ENCODE measurements around the gene CNEP1R1.

The CNEP1R1 gene

GRCh38 chr16:50046853-50047252 is 21.8 kb downstream of the CNEP1R1 start:
- H3K27me3 ChIP-seq: no peaks in the 10 kb centered on the region
- TF ChIP-seq, protein P1, sequence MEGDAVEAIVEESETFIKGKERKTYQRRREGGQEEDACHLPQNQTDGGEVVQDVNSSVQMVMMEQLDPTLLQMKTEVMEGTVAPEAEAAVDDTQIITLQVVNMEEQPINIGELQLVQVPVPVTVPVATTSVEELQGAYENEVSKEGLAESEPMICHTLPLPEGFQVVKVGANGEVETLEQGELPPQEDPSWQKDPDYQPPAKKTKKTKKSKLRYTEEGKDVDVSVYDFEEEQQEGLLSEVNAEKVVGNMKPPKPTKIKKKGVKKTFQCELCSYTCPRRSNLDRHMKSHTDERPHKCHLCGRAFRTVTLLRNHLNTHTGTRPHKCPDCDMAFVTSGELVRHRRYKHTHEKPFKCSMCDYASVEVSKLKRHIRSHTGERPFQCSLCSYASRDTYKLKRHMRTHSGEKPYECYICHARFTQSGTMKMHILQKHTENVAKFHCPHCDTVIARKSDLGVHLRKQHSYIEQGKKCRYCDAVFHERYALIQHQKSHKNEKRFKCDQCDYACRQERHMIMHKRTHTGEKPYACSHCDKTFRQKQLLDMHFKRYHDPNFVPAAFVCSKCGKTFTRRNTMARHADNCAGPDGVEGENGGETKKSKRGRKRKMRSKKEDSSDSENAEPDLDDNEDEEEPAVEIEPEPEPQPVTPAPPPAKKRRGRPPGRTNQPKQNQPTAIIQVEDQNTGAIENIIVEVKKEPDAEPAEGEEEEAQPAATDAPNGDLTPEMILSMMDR (IDR thresholded peaks at IDR 0.05): no peak
- peaks cover 0 to 8% of the 10 kb centered on the region in 2 experiments for H3K4me1 ChIP-seq (ENCODE audit: control insufficient read depth in 1 of 2, insufficient read depth in 1 of 2, low read depth in 1 of 2, low read length in 1 of 2)
- H3K27ac ChIP-seq: no peak overlapping the region
- no peaks in the 10 kb centered on the region for H3K9me3 ChIP-seq
- H3K4me3 ChIP-seq (ENCODE audit: low read depth in 1 of 2, low read length in 1 of 2): no peak overlapping the region
- H3K36me3 ChIP-seq: no peaks in the 10 kb centered on the region

- TF ChIP-seq, protein P1 (IDR thresholded peaks at IDR 0.05): no peak
- Histone ChIP-seq H3K4me1 (ENCODE audit: control insufficient read depth in 1 of 2, insufficient read depth in 1 of 2, low read depth in 1 of 2, low read length in 1 of 2) (peaks cover 0 to 8% of the 10 kb centered on the region in 2 experiments), H3K9me3 (no peaks in the 10 kb centered on the region), H3K4me3 (ENCODE audit: low read depth in 1 of 2, low read length in 1 of 2) (no peak overlapping the region), H3K27ac (no peak overlapping the region), H3K36me3 (no peaks in the 10 kb centered on the region), H3K27me3 (no peaks in the 10 kb centered on the region)
Measured at GRCh38 chr16:50047864-50048263, 22.8 kb downstream of the CNEP1R1 start.

DNA sequence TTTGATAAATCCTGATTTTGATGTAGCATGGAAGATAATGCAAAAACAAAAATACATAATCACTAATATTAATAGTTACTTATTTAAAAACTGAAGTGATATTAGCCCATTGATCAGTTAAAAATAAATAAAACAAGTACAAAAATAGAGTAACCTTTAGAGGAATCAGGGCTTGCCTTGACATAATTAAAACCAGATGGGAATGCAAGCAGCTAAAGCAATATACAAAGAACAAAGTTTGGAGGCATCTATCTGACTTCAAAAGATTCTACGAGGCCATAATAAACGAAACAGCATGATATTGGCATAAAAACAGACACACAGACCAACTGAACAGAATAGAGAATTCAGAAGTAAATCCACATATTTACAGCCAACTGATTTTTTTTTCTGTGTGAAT is 25.8 kb downstream of the CNEP1R1 start:
- Histone ChIP-seq H3K4me1 (ENCODE audit: control insufficient read depth in 1 of 2, insufficient read depth in 1 of 2, low read depth in 1 of 2, low read length in 1 of 2) (no peaks in the 10 kb centered on the region), H3K36me3 (no peaks in the 10 kb centered on the region), H3K9me3 (no peaks in the 10 kb centered on the region), H3K27me3 (no peaks in the 10 kb centered on the region), H3K4me3 (ENCODE audit: low read depth in 1 of 2, low read length in 1 of 2) (no peak overlapping the region), H3K27ac (no peak overlapping the region)
- TF ChIP-seq, protein P1 (IDR thresholded peaks at IDR 0.05): no peak

GRCh38 chr16:50056226-50056625 is 31.2 kb downstream of the CNEP1R1 start:
- no peaks in the 10 kb centered on the region for H3K4me1 ChIP-seq (ENCODE audit: control insufficient read depth in 1 of 2, insufficient read depth in 1 of 2, low read depth in 1 of 2, low read length in 1 of 2)
- no peak overlapping the region for H3K4me3 ChIP-seq (ENCODE audit: low read depth in 1 of 2, low read length in 1 of 2)
- no peak overlapping the region for H3K27ac ChIP-seq
- TF ChIP-seq, protein P1 (IDR thresholded peaks at IDR 0.05): no peak
- peaks cover 3% of the 10 kb centered on the region for H3K9me3 ChIP-seq
- no peaks in the 10 kb centered on the region for H3K27me3 ChIP-seq
- H3K36me3 ChIP-seq: no peaks in the 10 kb centered on the region

- TF ChIP-seq, protein P1 (IDR thresholded peaks at IDR 0.05): no peak
- Histone ChIP-seq H3K4me3 (ENCODE audit: low read depth in 1 of 2, low read length in 1 of 2) (no peak overlapping the region), H3K27ac (no peak overlapping the region), H3K4me1 (ENCODE audit: control insufficient read depth in 1 of 2, insufficient read depth in 1 of 2, low read depth in 1 of 2, low read length in 1 of 2) (no peaks in the 10 kb centered on the region), H3K9me3 (peaks cover 3% of the 10 kb centered on the region), H3K27me3 (no peaks in the 10 kb centered on the region), H3K36me3 (no peaks in the 10 kb centered on the region)
Measured at GRCh38 chr16:50058091-50058771, 33.2 kb downstream of the CNEP1R1 start.

Measured in neutrophil (primary cell).